ENCODE results near the gene C10orf53. TPM values are rescaled to one million over a fixed set of nuclear protein-coding genes. Genes with fewer than 3 reads are reported as not detected.

C10orf53 gene
- total RNA-seq, 1 donor from 2014 or later, result not detected

Other genes starting within 250 kb of the C10orf53 start
- 22.7 and 26.2 TPM in 2 replicates for gene ERCC6, start 140.5 kb upstream of the C10orf53 start, total RNA-seq
- 0.18 and 0.32 TPM in 2 replicates for gene SLC18A3, start 69.3 kb upstream of the C10orf53 start, total RNA-seq
- gene CHAT, start 65.6 kb upstream of the C10orf53 start, total RNA-seq, result 2.2 and 2.5 TPM in 2 replicates
- gene OGDHL, start 82.7 kb downstream of the C10orf53 start, total RNA-seq, result 3.7 and 3.9 TPM in 2 replicates

All from activated T-helper 2 cell treated with anti-CD3 and anti-CD28 coated beads, Interferon-gamma antibody, Interleukin-2, Interleukin-4, amounts not matched to agents 10 μg/mL and 5 μg/mL and 100 μg/mL, durations not matched to agents 14 hours and 24 hours and 36 hours (primary cell).